CD4-positive, alpha-beta T cell (primary cell): ENCODE data around the gene CTDSP2. TPM values are rescaled to one million over a fixed set of nuclear protein-coding genes. Genes with fewer than 3 reads are reported as not detected.
"Not testable (repeated sequence)": the region's sequence is repeated elsewhere in the genome, so short reads cannot be mapped to it uniquely, and the experiment has no call there.

Experiments
- ATAC-seq: fragments of 200-7000 bp; cut with Tn5 transposase; one replicate; pipeline ENCODE4 v1.10.0; 2022; ENCODE audit warnings: mild to moderate bottlenecking; ENCODE audit not compliant: poor library complexity
- CTCF ChIA-PET: fragments of 350-600 bp; sonication (Branson Sonifier 250); formaldehyde crosslinking; loops from one replicate; lab custom pipeline; 2021; ENCODE audit warnings: antibody characterized with exemption, inconsistent platforms; lab: Charles Lee
- POLR2A ChIA-PET: fragments of 350-600 bp; sonication (Branson Sonifier 250); formaldehyde crosslinking; loops from one replicate; lab custom pipeline; 2021; ENCODE audit warnings: antibody characterized with exemption, inconsistent platforms; lab: Charles Lee
- DNase-seq, 14 experiments: peaks; one replicate each; pipeline ENCODE4 v3.0.0-alpha.2; 2013 to 2020; ENCODE audit warnings: mixed read lengths in 2 of 14
- H3K27ac ChIP-seq, 2 donors: one replicate each; pipeline versions ENCODE4 v1.5.1 to v1.7.0; 2013; ENCODE audit warnings: low read length in 2 of 2, low read depth in 1 of 2, mild to moderate bottlenecking in 1 of 2
- H3K27me3 ChIP-seq, 2 experiments: 1 replicate in 1 of 2; 2 replicates in 1 of 2; pipeline versions ENCODE4 v1.6.1 to v1.7.0; 2013; ENCODE audit warnings: low read length in 2 of 2, control low read depth in 1 of 2, mild to moderate bottlenecking in 1 of 2, moderate library complexity in 1 of 2; ENCODE audit not compliant: insufficient read depth in 2 of 2, control insufficient read depth in 1 of 2
- H3K36me3 ChIP-seq: one replicate; pipeline ENCODE4 v1.6.1; 2013; ENCODE audit warnings: low read length, control low read depth; ENCODE audit not compliant: insufficient read depth
- H3K4me1 ChIP-seq: one replicate; pipeline ENCODE4 v1.6.1; 2013; ENCODE audit warnings: low read length, control low read depth; ENCODE audit not compliant: insufficient read depth
- H3K4me3 ChIP-seq: one replicate; pipeline ENCODE4 v1.5.1; 2013; ENCODE audit warnings: mild to moderate bottlenecking, low read length, moderate library complexity
- H3K9me3 ChIP-seq, 2 experiments: 1 replicate in 1 of 2; 2 replicates in 1 of 2; pipeline versions ENCODE4 v1.6.1 to v1.7.0; 2013; ENCODE audit warnings: low read length in 2 of 2, mild to moderate bottlenecking in 2 of 2, control low read depth in 1 of 2, moderate library complexity in 1 of 2; ENCODE audit not compliant: control insufficient read depth in 1 of 2, insufficient read depth in 1 of 2
- H3K27ac Mint-ChIP-seq: one replicate; pipeline ENCODE4 v1.8.0; 2020; ENCODE audit warnings: mixed read lengths
- H3K27me3 Mint-ChIP-seq: one replicate; pipeline ENCODE4 v1.8.0; 2021; ENCODE audit warnings: mixed read lengths
- H3K36me3 Mint-ChIP-seq: one replicate; pipeline ENCODE4 v1.8.0; 2021; ENCODE audit warnings: low read depth, mixed read lengths
- H3K4me1 Mint-ChIP-seq: one replicate; pipeline ENCODE4 v1.8.0; 2021; ENCODE audit warnings: low read depth, mixed read lengths
- H3K4me3 Mint-ChIP-seq: one replicate; pipeline ENCODE4 v1.8.0; 2020; ENCODE audit warnings: mild to moderate bottlenecking, mixed read lengths
- H3K9me3 Mint-ChIP-seq: one replicate; pipeline ENCODE4 v1.8.0; 2020; ENCODE audit warnings: mixed read lengths
- intact Hi-C, 2 experiments: fragments of 100-400 bp; cut with DNase I in 1 of 2; cut with micrococcal nuclease in 1 of 2; formaldehyde crosslinking; loops; one replicate each; pipeline versions ENCODE4 v1.15.1 to v1.9.0; 2023 to 2025; cut with DNase I, micrococcal nuclease
- total RNA-seq, 174 experiments: library from RNA in 2 of 174; stranded (reverse) in 2 of 174; gene quantifications; one replicate each; pipeline ENCODE4 v1.2.3 and lab custom pipeline; 2021 to 2026
- TF ChIP-seq, protein P1 (sequence below): fragments of 200-600 bp; IDR thresholded peaks from one replicate; pipeline ENCODE4 v1.8.0; 2022; ENCODE audit warnings: antibody characterized with exemption, mild to moderate bottlenecking

Gene CTDSP2
- total RNA-seq, 2 experiments from 2014 or later, result 86.2 to 86.4 TPM

- no peaks in the 10 kb centered on the region for H3K9me3 Mint-ChIP-seq
- Histone ChIP-seq H3K36me3 (peaks cover 60% of the 10 kb centered on the region), H3K9me3 (no peaks in the 10 kb centered on the region), H3K4me1 (no peaks in the 10 kb centered on the region), H3K27me3 (no peaks in the 10 kb centered on the region), H3K27ac (peak overlapping the region in 1 of 2 donors; percentile 33), H3K4me3 (no peak overlapping the region)
- ChIA-PET CTCF (no interaction called here), POLR2A (no interaction called here)
- H3K27me3 Mint-ChIP-seq, result no peaks in the 10 kb centered on the region
- intact Hi-C loops, result no loop called here
- TF ChIP-seq, protein P1, sequence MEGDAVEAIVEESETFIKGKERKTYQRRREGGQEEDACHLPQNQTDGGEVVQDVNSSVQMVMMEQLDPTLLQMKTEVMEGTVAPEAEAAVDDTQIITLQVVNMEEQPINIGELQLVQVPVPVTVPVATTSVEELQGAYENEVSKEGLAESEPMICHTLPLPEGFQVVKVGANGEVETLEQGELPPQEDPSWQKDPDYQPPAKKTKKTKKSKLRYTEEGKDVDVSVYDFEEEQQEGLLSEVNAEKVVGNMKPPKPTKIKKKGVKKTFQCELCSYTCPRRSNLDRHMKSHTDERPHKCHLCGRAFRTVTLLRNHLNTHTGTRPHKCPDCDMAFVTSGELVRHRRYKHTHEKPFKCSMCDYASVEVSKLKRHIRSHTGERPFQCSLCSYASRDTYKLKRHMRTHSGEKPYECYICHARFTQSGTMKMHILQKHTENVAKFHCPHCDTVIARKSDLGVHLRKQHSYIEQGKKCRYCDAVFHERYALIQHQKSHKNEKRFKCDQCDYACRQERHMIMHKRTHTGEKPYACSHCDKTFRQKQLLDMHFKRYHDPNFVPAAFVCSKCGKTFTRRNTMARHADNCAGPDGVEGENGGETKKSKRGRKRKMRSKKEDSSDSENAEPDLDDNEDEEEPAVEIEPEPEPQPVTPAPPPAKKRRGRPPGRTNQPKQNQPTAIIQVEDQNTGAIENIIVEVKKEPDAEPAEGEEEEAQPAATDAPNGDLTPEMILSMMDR, result no peak
- H3K4me3 Mint-ChIP-seq, result no peak overlapping the region
- DNase-seq, result no peak
- peak overlapping the region; percentile 59 for H3K27ac Mint-ChIP-seq
- peaks cover 7% of the 10 kb centered on the region for H3K4me1 Mint-ChIP-seq
- H3K36me3 Mint-ChIP-seq, result peaks cover 64% of the 10 kb centered on the region
- ATAC-seq, result no peak
Observed at GRCh38 chr12:57821474-57822214, 24.9 kb downstream of the CTDSP2 start.

DNA sequence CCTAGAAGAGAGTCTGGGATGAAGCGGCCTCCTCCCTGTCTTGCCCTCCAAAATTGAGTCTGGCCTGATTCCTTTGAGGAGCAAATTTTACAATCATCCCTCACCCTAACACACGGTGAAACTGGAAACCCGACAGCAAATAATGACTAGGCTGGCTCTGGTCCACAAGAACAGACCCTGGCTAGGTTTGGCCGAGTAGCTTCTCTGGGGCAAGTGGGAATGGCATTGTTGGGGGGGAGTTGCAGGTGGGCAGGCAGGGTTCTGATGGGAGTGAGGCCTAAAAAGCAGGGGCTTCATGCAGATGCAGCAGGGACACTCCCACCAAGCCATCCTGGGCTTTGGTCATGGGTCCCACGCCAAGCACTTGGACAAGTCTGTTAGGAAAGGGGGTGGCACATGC, 25.5 kb downstream of the CTDSP2 start:
- CTCF ChIA-PET, POLR2A ChIA-PET, H3K27me3 Mint-ChIP-seq, H3K4me3 ChIP-seq, intact Hi-C loops, H3K4me1 ChIP-seq, H3K27me3 ChIP-seq, ATAC-seq, H3K4me3 Mint-ChIP-seq, H3K9me3 Mint-ChIP-seq, H3K9me3 ChIP-seq, DNase-seq, H3K4me1 Mint-ChIP-seq: not testable (repeated sequence)
- H3K27ac ChIP-seq, result peak overlapping the region in 1 of 2 donors; percentile 33
- Mint-ChIP-seq H3K36me3 (peaks cover 58% of the 10 kb centered on the region), H3K27ac (peak overlapping the region; percentile 27)
- peaks cover 54% of the 10 kb centered on the region for H3K36me3 ChIP-seq

- peaks cover 49% of the 10 kb centered on the region for H3K36me3 Mint-ChIP-seq
- not testable (repeated sequence) for H3K27me3 Mint-ChIP-seq
- CTCF ChIA-PET, result interaction anchor here (0.6 kb wide), 1 partner anchor 33 kb away, joined by 3 read pairs; no protein-coding TSS in a partner anchor
Observed at GRCh38 chr12:57820119-57820518, 26.4 kb downstream of the CTDSP2 start.

GRCh38 chr12:57817990-57818331, 28.6 kb downstream of the CTDSP2 start:
- peak overlapping the region; percentile 51 for H3K27ac Mint-ChIP-seq
- H3K27ac ChIP-seq, H3K27me3 Mint-ChIP-seq, H3K4me3 ChIP-seq, H3K4me3 Mint-ChIP-seq, H3K4me1 ChIP-seq, ATAC-seq, H3K9me3 Mint-ChIP-seq, DNase-seq, H3K9me3 ChIP-seq, H3K27me3 ChIP-seq, H3K4me1 Mint-ChIP-seq, intact Hi-C loops: not testable (repeated sequence)
- H3K36me3 Mint-ChIP-seq, result peaks cover 28% of the 10 kb centered on the region
- CTCF ChIA-PET, result interaction anchor here (1.9 kb wide), 1 partner anchor 87 kb away, joined by 10 read pairs; no protein-coding TSS in a partner anchor
- POLR2A ChIA-PET, result interaction anchor here (1.0 to 1.7 kb wide), 8 partner anchors 16 to 35 kb away, joined by 3 to 6 read pairs (median 4); partner anchors contain the start of genes CTDSP2 and TSFM
- H3K36me3 ChIP-seq, result peaks cover 23% of the 10 kb centered on the region

More at GRCh38 chr12:57820119-57820518, 26.4 kb downstream of the CTDSP2 start:
- H3K4me1 Mint-ChIP-seq, intact Hi-C loops, H3K4me1 ChIP-seq, H3K27ac ChIP-seq, DNase-seq, H3K9me3 ChIP-seq, H3K4me3 Mint-ChIP-seq, H3K9me3 Mint-ChIP-seq, POLR2A ChIA-PET, H3K27me3 ChIP-seq, H3K4me3 ChIP-seq, ATAC-seq: not testable (repeated sequence)
- H3K27ac Mint-ChIP-seq, result peak overlapping the region; percentile 27
- H3K36me3 ChIP-seq, result peaks cover 45% of the 10 kb centered on the region
